Measurements from ENCODE around the gene G3BP1. TPM values are rescaled to one million over a fixed set of nuclear protein-coding genes. Genes with fewer than 3 reads are reported as not detected.

Gene G3BP1
- total RNA-seq, 1 experiment from 2014 or later = 329 TPM

DNA sequence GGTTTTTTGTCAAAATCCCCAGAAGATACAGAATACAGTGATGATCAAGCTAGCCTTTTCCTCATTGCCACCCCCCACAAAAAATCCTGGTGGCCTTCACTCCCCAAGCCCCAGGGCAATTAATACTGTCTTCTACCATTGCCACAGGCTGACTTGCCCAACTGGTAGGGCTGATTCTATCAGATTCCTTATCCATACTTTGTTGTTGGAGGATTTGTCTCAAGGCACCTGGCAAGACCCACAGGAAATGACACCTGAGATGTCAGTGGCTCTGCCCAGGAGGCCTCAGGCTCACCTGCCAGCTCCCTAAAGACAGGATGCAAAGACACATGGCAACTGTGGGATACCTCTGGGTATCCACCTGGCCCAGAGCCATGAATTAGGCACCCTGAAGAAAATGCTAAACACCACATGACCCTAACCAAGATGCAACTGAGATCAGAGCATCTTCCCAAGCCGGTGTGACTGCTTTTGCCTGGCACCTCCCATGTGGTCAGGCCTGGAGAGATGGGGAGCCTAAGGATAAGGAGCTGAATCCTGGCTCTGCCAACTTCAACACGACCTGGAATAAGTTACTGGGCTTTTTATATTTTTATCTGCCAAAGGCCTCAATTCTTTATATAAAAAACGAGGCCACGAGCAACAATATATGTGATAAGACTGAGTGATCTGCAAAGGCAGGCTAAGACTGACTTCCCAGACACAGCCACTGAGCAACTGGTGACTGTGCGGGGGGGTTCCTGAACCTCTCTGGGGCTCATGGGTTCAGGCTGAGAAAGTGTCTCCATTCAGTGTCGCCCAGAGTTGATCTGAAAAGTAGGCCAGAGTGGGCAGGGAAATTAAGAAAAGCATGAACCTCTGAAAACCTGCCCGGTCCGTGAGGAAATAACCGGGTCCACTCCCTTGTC lies 14.3 kb upstream of the G3BP1 start:
- intact Hi-C loops (cut with micrococcal nuclease; ENCODE audit: unreplicated experiment) = loop anchor here (1.0 kb wide), 1 partner anchor 14 kb away; the partner anchor contains the start of gene G3BP1
- H3K4me3 ChIP-seq (ENCODE audit: low read depth, low read length) = peak overlapping the region; percentile 74
- BruUV-seq (replicated peaks) = no TSS peak
- H3K4me1 ChIP-seq = peaks cover 40% of the 10 kb centered on the region
- TF ChIP-seq, protein P1, sequence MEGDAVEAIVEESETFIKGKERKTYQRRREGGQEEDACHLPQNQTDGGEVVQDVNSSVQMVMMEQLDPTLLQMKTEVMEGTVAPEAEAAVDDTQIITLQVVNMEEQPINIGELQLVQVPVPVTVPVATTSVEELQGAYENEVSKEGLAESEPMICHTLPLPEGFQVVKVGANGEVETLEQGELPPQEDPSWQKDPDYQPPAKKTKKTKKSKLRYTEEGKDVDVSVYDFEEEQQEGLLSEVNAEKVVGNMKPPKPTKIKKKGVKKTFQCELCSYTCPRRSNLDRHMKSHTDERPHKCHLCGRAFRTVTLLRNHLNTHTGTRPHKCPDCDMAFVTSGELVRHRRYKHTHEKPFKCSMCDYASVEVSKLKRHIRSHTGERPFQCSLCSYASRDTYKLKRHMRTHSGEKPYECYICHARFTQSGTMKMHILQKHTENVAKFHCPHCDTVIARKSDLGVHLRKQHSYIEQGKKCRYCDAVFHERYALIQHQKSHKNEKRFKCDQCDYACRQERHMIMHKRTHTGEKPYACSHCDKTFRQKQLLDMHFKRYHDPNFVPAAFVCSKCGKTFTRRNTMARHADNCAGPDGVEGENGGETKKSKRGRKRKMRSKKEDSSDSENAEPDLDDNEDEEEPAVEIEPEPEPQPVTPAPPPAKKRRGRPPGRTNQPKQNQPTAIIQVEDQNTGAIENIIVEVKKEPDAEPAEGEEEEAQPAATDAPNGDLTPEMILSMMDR (IDR thresholded peaks at IDR 0.05; ENCODE audit: insufficient read depth in 1 of 2, low read depth in 1 of 2, low read length in 1 of 2, severe bottlenecking in 1 of 2, unreplicated experiment in 1 of 2) = no peak
- Mint-ChIP-seq H3K36me3 (ENCODE audit: insufficient read depth, unreplicated experiment) (peaks cover 6% of the 10 kb centered on the region), H3K4me3 (ENCODE audit: unreplicated experiment) (peak overlapping the region; percentile 90), H3K4me1 (ENCODE audit: low read depth, unreplicated experiment) (peaks cover 16% of the 10 kb centered on the region), H3K9me3 (ENCODE audit: unreplicated experiment) (no peaks in the 10 kb centered on the region), H3K27ac (ENCODE audit: unreplicated experiment) (peak overlapping the region; percentile 94), H3K27me3 (ENCODE audit: insufficient read depth, unreplicated experiment) (no peaks in the 10 kb centered on the region)
- peak in 1 of 2 experiments; percentile 26 for DNase-seq
- H3K9me3 ChIP-seq = no peaks in the 10 kb centered on the region
- no peaks in the 10 kb centered on the region for H3K27me3 ChIP-seq (replicated peaks; ENCODE audit: control insufficient read depth, insufficient read depth, low read length)
- no peaks in the 10 kb centered on the region for H3K36me3 ChIP-seq (ENCODE audit: control insufficient read depth, insufficient read depth, low read length)
- ChIA-PET CTCF (interaction anchor here (0.7 kb wide), 1 partner anchor 1267 kb away, joined by 4 read pairs; no protein-coding TSS in a partner anchor), POLR2A (interaction anchor here (0.5 to 1.3 kb wide), 2 partner anchors 14 to 999 kb away, joined by 3 to 6 read pairs; partner anchors contain the start of genes DCTN4 and G3BP1)

DNA sequence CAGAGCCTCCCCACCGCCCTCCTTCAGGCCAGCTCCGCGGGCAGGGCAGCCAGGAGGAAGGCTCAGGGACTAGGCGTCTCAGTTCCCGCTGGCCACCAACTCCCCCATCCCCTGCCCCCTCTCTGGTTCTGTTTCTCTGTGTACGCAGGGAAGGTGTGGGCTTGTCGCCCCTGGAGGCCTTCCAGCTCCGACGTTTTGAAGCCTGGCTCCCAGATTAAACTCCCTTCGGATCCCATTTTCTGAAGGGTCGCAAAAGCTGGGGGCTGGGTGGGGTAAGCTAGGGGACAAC lies 13.7 kb upstream of the G3BP1 start:
- Histone ChIP-seq H3K4me3 (ENCODE audit: low read depth, low read length) (peak overlapping the region; percentile 74), H3K27me3 (replicated peaks; ENCODE audit: control insufficient read depth, insufficient read depth, low read length) (no peaks in the 10 kb centered on the region), H3K36me3 (ENCODE audit: control insufficient read depth, insufficient read depth, low read length) (no peaks in the 10 kb centered on the region), H3K9me3 (no peaks in the 10 kb centered on the region), H3K4me1 (peaks cover 40% of the 10 kb centered on the region)
- TF ChIP-seq, protein P1 (IDR thresholded peaks at IDR 0.05; ENCODE audit: insufficient read depth in 1 of 2, low read depth in 1 of 2, low read length in 1 of 2, severe bottlenecking in 1 of 2, unreplicated experiment in 1 of 2) = no peak
- ChIA-PET CTCF (interaction anchor here (0.6 to 0.7 kb wide), 2 partner anchors 180 to 1268 kb away, joined by 4 read pairs; no protein-coding TSS in a partner anchor), POLR2A (interaction anchor here (0.5 to 1.3 kb wide), 3 partner anchors 13 to 999 kb away, joined by 3 to 6 read pairs (median 3); partner anchors contain the start of genes DCTN4 and G3BP1)
- H3K4me1 Mint-ChIP-seq (ENCODE audit: low read depth, unreplicated experiment) = peaks cover 16% of the 10 kb centered on the region
- peak overlapping the region; percentile 94 for H3K27ac Mint-ChIP-seq (ENCODE audit: unreplicated experiment)
- no peaks in the 10 kb centered on the region for H3K27me3 Mint-ChIP-seq (ENCODE audit: insufficient read depth, unreplicated experiment)
- H3K9me3 Mint-ChIP-seq (ENCODE audit: unreplicated experiment) = no peaks in the 10 kb centered on the region
- H3K4me3 Mint-ChIP-seq (ENCODE audit: unreplicated experiment) = peak overlapping the region; percentile 90
- intact Hi-C loops (cut with micrococcal nuclease; ENCODE audit: unreplicated experiment) = loop anchor here (1.0 kb wide), 1 partner anchor 13 kb away; the partner anchor contains the start of gene G3BP1
- H3K36me3 Mint-ChIP-seq (ENCODE audit: insufficient read depth, unreplicated experiment) = peaks cover 6% of the 10 kb centered on the region
- TSS peak; percentile 77 for BruUV-seq (replicated peaks)
- DNase-seq = peak in 1 of 2 experiments; percentile 30

DNA sequence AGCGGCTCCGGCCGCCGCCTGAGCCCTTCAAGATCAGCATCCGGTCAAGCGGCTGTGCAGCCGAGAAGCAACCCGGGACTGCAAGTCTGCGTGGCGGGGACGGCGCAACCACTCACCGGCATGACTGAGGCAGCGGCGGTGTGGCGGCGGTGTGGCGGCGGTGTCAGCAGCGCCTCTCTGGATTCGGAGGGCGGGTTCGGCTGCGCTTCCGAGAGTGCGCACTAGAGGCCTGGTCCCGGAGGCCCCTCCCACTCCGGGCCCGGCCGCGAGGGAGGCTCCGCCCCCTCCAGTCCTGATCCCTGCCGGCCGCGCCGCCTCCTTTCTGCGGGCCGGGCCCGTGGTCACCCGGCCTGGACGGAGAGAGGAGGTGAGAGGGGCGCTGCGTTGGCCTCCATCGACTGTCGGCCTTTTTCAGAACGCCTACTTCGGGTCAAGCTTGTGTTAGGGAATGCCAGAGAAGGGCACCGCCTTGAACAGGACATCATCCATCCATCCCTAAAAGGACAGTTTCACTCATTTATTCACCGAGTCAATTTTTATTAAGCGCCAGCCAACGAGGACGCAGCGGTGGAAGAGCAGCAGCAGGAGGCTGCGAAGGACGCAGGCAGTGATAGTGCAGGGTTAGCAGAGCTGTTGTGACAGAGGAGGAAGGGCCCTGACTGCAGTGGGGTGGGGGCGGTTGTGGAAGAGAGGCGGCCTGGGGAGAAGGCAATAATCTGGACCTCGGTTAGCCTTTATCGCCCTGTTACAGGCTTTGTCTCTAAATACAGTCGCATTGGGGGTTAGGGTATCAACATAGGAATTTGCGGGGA lies 13.1 kb upstream of the G3BP1 start, which contains the start of gene ATOX1:
TSS of gene ATOX1 (minus strand) at position 202 of the 812 bp plus-strand sequence. CDS start at position 122, 80 bp downstream.
- Histone ChIP-seq H3K4me1 (peaks cover 40% of the 10 kb centered on the region), H3K36me3 (ENCODE audit: control insufficient read depth, insufficient read depth, low read length) (no peaks in the 10 kb centered on the region), H3K4me3 (ENCODE audit: low read depth, low read length) (peak within 1 kb of the TSS; percentile 74), H3K9me3 (no peaks in the 10 kb centered on the region), H3K27me3 (replicated peaks; ENCODE audit: control insufficient read depth, insufficient read depth, low read length) (no peaks in the 10 kb centered on the region)
- intact Hi-C loops (cut with micrococcal nuclease; ENCODE audit: unreplicated experiment) = loop anchor here (1.0 kb wide), 1 partner anchor 13 kb away; the partner anchor contains the start of gene G3BP1
- Mint-ChIP-seq H3K9me3 (ENCODE audit: unreplicated experiment) (no peaks in the 10 kb centered on the region), H3K36me3 (ENCODE audit: insufficient read depth, unreplicated experiment) (peaks cover 3% of the 10 kb centered on the region), H3K27me3 (ENCODE audit: insufficient read depth, unreplicated experiment) (no peaks in the 10 kb centered on the region), H3K4me1 (ENCODE audit: low read depth, unreplicated experiment) (peaks cover 16% of the 10 kb centered on the region), H3K27ac (ENCODE audit: unreplicated experiment) (peak within 1 kb of the TSS; percentile 94), H3K4me3 (ENCODE audit: unreplicated experiment) (peak within 1 kb of the TSS; percentile 90)
- TSS peak; percentile 52 for BruUV-seq (replicated peaks)
- ChIA-PET CTCF (interaction anchor here (0.6 to 1.6 kb wide), 3 partner anchors 12 to 1268 kb away, joined by 4 read pairs; no protein-coding TSS in a partner anchor), POLR2A (interaction anchor here (0.5 to 1.2 kb wide), 2 partner anchors 13 to 1000 kb away, joined by 3 read pairs; partner anchors contain the start of genes DCTN4 and G3BP1)
- TF ChIP-seq, protein P1 (IDR thresholded peaks at IDR 0.05; ENCODE audit: insufficient read depth in 1 of 2, low read depth in 1 of 2, low read length in 1 of 2, severe bottlenecking in 1 of 2, unreplicated experiment in 1 of 2) = peak in 1 of 2 experiments; percentile 10
- peak; percentile 89 to 96 for DNase-seq
